KG1 (cell line): ENCODE data around the gene HCN3.
A peak's percentile ranks its signal among the peaks of the same experiment; 100 is the strongest.
"Not testable (repeated sequence)": the region's sequence is repeated elsewhere in the genome, so short reads cannot be mapped to it uniquely, and the experiment has no call there.

Experiments used
- DNase-seq: peaks from one replicate; lab custom pipeline; 2025; lab: John Stamatoyannopoulos, UW

The HCN3 gene

GRCh38 chr1:155313261-155313660 is 36.0 kb downstream of the HCN3 start:
- no peak for DNase-seq

DNA sequence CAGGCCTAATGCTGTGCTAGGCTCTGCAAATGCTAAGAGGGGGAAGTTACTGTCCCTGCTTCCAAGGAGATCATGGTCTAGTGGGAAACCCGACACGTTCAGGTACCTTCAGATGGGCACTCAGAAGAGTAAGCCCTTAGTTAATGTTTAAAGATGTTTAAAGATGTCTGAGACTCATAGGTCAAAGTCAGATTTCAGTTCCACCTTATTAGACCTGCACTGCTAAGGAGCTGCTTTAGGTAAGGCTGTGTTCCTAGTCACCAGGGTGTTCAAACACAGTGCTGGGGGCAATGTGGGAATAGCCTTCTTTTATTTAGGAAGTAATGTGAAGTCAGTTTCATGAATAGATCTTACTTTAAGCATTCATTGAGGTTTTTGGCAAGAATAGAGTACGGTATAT is 39.7 kb downstream of the HCN3 start:
- DNase-seq, result no peak

- DNase-seq, result no peak
These were observed 40.8 kb downstream of the HCN3 start for GRCh38 chr1:155318082-155318481.

DNA sequence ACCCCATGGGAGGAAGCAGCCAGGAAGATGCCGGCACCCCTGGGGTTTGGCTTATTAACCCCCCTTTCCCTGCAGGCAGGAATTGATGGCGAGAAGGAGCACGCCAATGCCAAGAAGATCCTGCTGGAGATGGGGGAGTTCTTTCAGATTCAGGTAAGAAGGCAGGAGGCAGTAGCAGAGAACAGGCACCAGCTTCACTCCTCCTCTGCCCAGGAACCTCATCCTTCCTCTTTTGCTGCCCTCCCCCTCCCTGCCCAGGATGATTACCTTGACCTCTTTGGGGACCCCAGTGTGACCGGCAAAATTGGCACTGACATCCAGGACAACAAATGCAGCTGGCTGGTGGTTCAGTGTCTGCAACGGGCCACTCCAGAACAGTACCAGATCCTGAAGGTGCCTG is 42.3 kb downstream of the HCN3 start:
- no peak for DNase-seq

- DNase-seq, result no peak
These were observed 43.0 kb downstream of the HCN3 start for GRCh38 chr1:155320252-155320651.

GRCh38 chr1:155320661-155321617 is 43.7 kb downstream of the HCN3 start, which contains the start of gene RUSC1:
Gene RUSC1 (plus strand): TSS chr1:155320894. CDS start chr1:155321774, 880 bp downstream.
- no peak for DNase-seq

GRCh38 chr1:155321639-155322503 is 44.6 kb downstream of the HCN3 start:
- no peak for DNase-seq

- DNase-seq, result no peak
These were observed 45.3 kb downstream of the HCN3 start for GRCh38 chr1:155322571-155322952.

GRCh38 chr1:155322953-155323728 is 45.9 kb downstream of the HCN3 start:
- peak; percentile 72 for DNase-seq

DNA sequence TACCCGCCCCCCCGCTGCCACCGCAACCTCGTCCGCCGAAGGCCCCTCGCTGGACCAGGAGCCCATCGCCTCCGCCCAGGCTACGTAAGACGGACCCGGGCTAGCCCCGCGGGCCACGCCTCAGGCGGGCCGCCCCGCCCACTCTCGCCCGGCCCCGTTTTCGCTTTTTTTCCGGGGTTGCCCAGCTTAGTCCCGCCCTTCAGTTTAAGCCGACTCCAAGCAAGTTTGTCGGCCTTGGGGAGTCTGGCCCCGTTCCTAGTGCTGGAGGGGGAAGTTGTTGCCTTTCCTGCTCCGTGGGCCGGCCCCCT is 46.4 kb downstream of the HCN3 start:
- peak; percentile 69 for DNase-seq

- peak; percentile 69 for DNase-seq
These were observed 46.9 kb downstream of the HCN3 start for GRCh38 chr1:155324037-155324716.

DNA sequence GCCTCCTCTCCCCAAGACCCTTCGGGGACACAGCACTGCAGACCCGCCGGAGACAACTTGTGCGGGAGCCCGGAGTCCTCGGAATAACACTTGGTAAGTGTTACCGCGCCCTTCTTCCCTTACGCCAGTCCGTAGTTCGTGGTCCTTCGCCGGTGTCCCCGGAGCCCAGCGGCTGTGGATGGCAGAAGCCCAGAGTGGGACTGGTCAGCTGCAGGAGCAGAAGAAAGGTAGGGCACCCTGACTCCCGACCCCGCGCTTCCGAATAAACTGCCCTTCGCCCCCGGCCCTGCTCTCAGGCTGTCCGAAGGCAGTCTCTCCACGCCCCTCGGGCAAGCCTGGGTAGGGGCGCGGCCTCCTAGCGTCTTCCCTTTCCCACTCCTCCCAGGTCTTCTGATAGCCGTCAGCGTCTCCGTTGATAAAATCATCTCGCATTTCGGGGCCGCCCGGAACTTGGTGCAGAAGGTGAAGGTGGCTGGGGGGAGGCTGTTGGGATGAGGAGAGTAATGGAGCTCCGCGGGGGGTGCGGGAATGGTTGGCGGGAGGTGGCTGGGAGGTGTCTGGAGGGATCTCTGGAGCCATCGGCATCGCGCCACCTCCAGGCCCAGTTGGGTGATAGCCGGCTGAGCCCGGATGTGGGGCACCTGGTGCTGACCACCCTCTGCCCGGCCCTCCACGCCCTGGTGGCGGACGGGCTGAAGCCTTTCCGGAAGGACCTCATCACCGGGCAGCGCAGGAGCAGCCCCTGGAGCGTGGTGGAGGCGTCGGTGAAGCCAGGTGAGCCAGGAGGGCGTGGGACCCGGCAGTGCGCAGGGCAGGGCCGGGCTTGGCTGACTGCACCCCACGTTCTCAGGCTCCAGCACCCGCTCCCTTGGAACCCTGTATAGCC is 47.7 kb downstream of the HCN3 start:
- DNase-seq, result no peak

- DNase-seq, result no peak
These were observed 48.3 kb downstream of the HCN3 start for GRCh38 chr1:155325603-155325893.

DNA sequence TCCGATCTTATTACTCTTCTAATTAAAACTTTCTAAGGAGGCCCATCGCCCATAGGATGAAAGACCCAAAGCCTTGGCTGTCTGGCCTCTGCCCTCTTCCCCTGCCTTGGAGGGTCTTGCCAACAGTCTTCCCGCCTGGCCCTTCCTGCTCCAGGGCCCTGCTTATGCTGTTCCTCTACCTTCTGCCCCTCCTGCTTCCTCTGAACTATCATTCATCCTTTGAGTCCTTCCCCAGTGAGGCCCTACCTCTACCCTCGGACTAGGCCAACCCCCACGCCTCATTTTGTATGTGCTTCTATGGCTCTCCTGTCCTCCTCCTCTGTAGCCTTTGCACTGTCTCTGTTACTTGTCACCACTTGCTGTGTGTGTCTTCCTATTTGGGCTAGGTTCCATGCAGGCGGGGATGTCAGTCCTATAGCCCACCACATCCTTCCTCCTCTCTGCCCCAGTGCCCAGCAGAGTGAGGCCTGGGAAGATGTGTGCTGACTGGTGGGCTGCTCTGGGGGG is 48.8 kb downstream of the HCN3 start:
- DNase-seq, result no peak

DNA sequence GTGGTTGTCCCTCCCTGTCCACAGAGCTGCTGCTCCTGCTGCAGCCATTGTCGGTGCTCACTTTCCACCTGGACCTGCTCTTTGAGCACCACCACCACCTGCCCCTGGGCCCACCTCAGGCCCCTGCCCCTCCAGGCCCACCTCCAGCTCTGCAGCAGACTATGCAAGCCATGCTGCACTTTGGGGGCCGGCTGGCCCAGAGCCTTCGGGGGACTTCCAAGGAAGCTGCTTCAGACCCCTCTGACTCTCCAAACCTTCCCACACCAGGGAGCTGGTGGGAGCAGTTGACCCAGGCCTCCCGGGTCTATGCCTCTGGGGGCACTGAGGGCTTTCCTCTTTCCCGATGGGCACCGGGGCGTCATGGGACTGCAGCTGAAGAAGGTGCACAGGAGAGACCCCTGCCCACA is 49.4 kb downstream of the HCN3 start:
- no peak for DNase-seq

DNA sequence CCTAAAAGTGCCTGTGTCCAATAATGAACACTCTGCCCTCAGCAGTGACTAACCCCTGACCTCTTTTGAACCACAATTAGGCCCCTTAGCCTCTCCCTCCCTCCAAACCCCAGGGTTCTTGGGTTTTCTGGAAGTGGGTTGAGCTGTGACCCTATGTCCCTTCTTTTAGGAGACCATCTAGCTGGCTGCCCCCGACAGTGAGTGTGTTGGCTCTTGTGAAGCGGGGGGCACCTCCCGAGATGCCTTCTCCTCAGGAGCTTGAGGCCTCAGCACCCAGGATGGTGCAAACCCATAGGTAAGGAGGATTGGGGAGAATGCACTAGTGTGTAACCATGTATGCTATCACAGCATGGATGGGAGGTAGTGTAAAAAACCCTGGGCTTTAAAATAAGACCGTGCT is 50.7 kb downstream of the HCN3 start:
- no peak for DNase-seq

- DNase-seq, result not testable (repeated sequence)
These were observed 51.6 kb downstream of the HCN3 start for GRCh38 chr1:155328856-155329255.

GRCh38 chr1:155329980-155330598 is 52.8 kb downstream of the HCN3 start:
- DNase-seq, result no peak

DNA sequence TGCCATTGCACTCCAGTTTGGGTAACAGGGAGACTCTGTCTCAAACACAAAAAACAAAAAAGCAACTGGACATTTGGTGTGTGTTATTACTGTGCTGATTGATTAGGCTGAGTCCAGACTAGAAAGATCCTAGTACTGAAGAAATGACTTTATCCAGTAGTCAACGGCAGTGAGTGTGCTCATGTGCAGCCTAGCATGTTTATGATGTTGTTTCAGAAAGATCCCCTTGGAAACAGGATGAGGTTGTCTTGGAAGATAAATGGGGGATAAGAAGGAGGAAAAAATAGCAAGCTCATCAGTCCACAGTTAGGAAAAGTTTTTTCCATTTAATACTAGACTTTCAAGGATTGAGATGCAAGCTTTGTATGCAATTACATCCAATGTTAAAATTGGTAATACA is 57.7 kb downstream of the HCN3 start:
- no peak for DNase-seq
